MM.1S (cell line): ENCODE measurements around the gene CTNNA1.

Experiments used
- EZH2 ChIP-seq: fragments of 300-600 bp; sonication (generic); optimal IDR thresholded peaks from 2 replicates; pipeline ENCODE3; 2017; ENCODE audit warnings: low read depth, mild to moderate bottlenecking, antibody characterized with exemption, low read length, mixed read lengths
- EZH2phosphoT487 ChIP-seq: fragments of 300-600 bp; sonication (generic); IDR thresholded peaks from 2 replicates; pipeline ENCODE4 v1.6.1; 2018; ENCODE audit warnings: antibody characterized with exemption, low read length
- TF ChIP-seq, protein P1 (sequence below): fragments of 300-600 bp; sonication (generic); IDR thresholded peaks from 2 replicates; pipeline ENCODE4 v1.5.1; 2016; ENCODE audit warnings: antibody characterized with exemption, low read length, mixed read lengths

DNA sequence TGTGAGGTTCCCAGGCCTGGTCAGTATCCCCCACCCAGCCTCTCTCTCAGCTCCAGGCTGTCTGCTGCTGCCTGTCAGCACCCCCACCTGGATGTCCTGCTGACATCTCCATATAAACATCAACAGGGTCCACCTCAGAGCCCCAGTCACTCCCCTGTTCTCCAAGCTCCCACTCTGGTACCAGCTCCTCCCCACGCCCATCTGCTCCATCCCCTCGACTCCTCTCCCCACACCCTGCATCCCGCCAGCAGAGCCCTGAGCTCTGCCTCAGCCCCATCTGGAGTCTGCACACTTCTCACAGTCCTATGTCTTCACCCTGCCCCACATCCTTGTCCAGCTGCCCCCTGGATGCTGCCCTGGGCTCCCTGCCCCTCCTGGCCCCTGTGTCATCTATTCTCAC lies 189.6 kb downstream of the CTNNA1 start:
- TF ChIP-seq EZH2phosphoT487 (no peak), EZH2 (no peak)
- TF ChIP-seq, protein P1, sequence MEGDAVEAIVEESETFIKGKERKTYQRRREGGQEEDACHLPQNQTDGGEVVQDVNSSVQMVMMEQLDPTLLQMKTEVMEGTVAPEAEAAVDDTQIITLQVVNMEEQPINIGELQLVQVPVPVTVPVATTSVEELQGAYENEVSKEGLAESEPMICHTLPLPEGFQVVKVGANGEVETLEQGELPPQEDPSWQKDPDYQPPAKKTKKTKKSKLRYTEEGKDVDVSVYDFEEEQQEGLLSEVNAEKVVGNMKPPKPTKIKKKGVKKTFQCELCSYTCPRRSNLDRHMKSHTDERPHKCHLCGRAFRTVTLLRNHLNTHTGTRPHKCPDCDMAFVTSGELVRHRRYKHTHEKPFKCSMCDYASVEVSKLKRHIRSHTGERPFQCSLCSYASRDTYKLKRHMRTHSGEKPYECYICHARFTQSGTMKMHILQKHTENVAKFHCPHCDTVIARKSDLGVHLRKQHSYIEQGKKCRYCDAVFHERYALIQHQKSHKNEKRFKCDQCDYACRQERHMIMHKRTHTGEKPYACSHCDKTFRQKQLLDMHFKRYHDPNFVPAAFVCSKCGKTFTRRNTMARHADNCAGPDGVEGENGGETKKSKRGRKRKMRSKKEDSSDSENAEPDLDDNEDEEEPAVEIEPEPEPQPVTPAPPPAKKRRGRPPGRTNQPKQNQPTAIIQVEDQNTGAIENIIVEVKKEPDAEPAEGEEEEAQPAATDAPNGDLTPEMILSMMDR = no peak
